Measurements from ENCODE around the gene G6PC3.

The G6PC3 gene

GRCh38 chr17:44123356-44124117 is 53.0 kb downstream of the G6PC3 start, which contains the start of gene HDAC5:
Gene HDAC5, minus strand, starts transcription at chr17:44123641. Its CDS starts 6,126 bp downstream, at chr17:44117515.
- DNase-seq (ENCODE audit: low spot score): peak; percentile 98

- DNase-seq (ENCODE audit: low spot score): no peak
These were observed 53.5 kb downstream of the G6PC3 start for GRCh38 chr17:44124118-44124438.
